CD14-positive monocyte (primary cell): Measurements from ENCODE around the gene ASTN2. TPM values are rescaled to one million over a fixed set of nuclear protein-coding genes. Genes with fewer than 3 reads are reported as not detected.

Source experiments
- DNase-seq, 3 donors: peaks; one replicate each; pipeline ENCODE4 v3.0.0-alpha.2; 2011 to 2022
- H2AFZ ChIP-seq: 2 replicates; pipeline ENCODE4 v1.6.0; 2012; ENCODE audit warnings: mild to moderate bottlenecking, low read depth, low read length, inconsistent platforms; ENCODE audit not compliant: insufficient read depth, poor library complexity, severe bottlenecking
- H3K27ac ChIP-seq, 2 donors: 1 replicate in 1 of 2; 2 replicates in 1 of 2; pipeline ENCODE4 v1.5.1; 2012 to 2013; ENCODE audit warnings: low read length in 2 of 2, control low read depth in 1 of 2, inconsistent platforms in 1 of 2, low read depth in 1 of 2, mild to moderate bottlenecking in 1 of 2
- H3K27me3 ChIP-seq, 2 donors: one replicate each; pipeline versions ENCODE4 v1.6.0 to v1.6.1; 2011 to 2013; ENCODE audit warnings: low read length in 2 of 2; ENCODE audit not compliant: control insufficient read depth in 2 of 2, insufficient read depth in 2 of 2
- H3K36me3 ChIP-seq, 2 donors: replicated peaks in 1 of 2; 1 replicate in 1 of 2; 2 replicates in 1 of 2; pipeline versions ENCODE4 v1.5.1 to v1.6.1; 2012 to 2013; ENCODE audit warnings: low read length in 2 of 2, control low read depth in 1 of 2, inconsistent platforms in 1 of 2, mild to moderate bottlenecking in 1 of 2; ENCODE audit not compliant: insufficient read depth in 2 of 2, control insufficient read depth in 1 of 2
- H3K4me1 ChIP-seq, 2 donors: 1 replicate in 1 of 2; 2 replicates in 1 of 2; pipeline versions ENCODE4 v1.5.1 to v1.6.1; 2012 to 2013; ENCODE audit warnings: low read length in 2 of 2, control low read depth in 1 of 2, inconsistent platforms in 1 of 2, mild to moderate bottlenecking in 1 of 2, moderate library complexity in 1 of 2; ENCODE audit not compliant: insufficient read depth in 2 of 2, control insufficient read depth in 1 of 2
- H3K4me2 ChIP-seq: replicated peaks from 2 replicates; pipeline ENCODE3; 2012; ENCODE audit warnings: low read length, moderate library complexity, mild to moderate bottlenecking; ENCODE audit not compliant: poor library complexity, severe bottlenecking; ENCODE audit errors: extremely low read depth
- H3K4me3 ChIP-seq, 3 experiments: fragments of 200-600 bp in 1 of 3; sonication (generic) in 1 of 3; replicated peaks in 1 of 3; 1 replicate in 2 of 3; 2 replicates in 1 of 3; pipeline ENCODE4 v1.5.1; 2011 to 2013; ENCODE audit warnings: low read length in 3 of 3, mild to moderate bottlenecking in 3 of 3, control low read depth in 2 of 3, low read depth in 2 of 3, inconsistent platforms in 1 of 3, moderate library complexity in 1 of 3
- H3K79me2 ChIP-seq: 2 replicates; pipeline ENCODE4 v1.6.0; 2012; ENCODE audit warnings: mild to moderate bottlenecking, control low read depth, inconsistent platforms, low read length, moderate library complexity; ENCODE audit not compliant: insufficient read depth
- H3K9ac ChIP-seq: 2 replicates; pipeline ENCODE4 v1.6.0; 2017; ENCODE audit warnings: low read length, mild to moderate bottlenecking; ENCODE audit not compliant: insufficient read depth, poor library complexity, severe bottlenecking
- H3K9me3 ChIP-seq, 2 donors: replicated peaks in 1 of 2; 1 replicate in 1 of 2; 2 replicates in 1 of 2; pipeline versions ENCODE4 v1.5.1 to v1.6.1; 2012 to 2013; ENCODE audit warnings: low read length in 2 of 2, control low read depth in 1 of 2; ENCODE audit not compliant: control insufficient read depth in 1 of 2, insufficient read depth in 1 of 2
- H4K20me1 ChIP-seq: 2 replicates; pipeline ENCODE4 v1.6.0; 2012; ENCODE audit warnings: mild to moderate bottlenecking, low read length, control low read depth, moderate library complexity; ENCODE audit not compliant: insufficient read depth
- H3K27ac Mint-ChIP-seq, 7 donors: one replicate each; pipeline ENCODE4 v1.8.0; 2020; ENCODE audit warnings: mild to moderate bottlenecking in 7 of 7, mixed read lengths in 7 of 7, moderate library complexity in 6 of 7, inconsistent platforms in 2 of 7
- H3K27me3 Mint-ChIP-seq, 3 donors: one replicate each; pipeline ENCODE4 v1.8.0; 2021 to 2022; ENCODE audit warnings: low read depth in 3 of 3, mild to moderate bottlenecking in 3 of 3, mixed read lengths in 3 of 3, moderate library complexity in 3 of 3, inconsistent platforms in 1 of 3
- H3K36me3 Mint-ChIP-seq, 2 donors: one replicate each; pipeline ENCODE4 v1.8.0; 2020; ENCODE audit warnings: mixed read lengths in 2 of 2, inconsistent platforms in 1 of 2, mild to moderate bottlenecking in 1 of 2
- H3K4me1 Mint-ChIP-seq: one replicate; pipeline ENCODE4 v1.8.0; 2020; ENCODE audit warnings: mild to moderate bottlenecking, mixed read lengths
- H3K4me3 Mint-ChIP-seq, 2 donors: one replicate each; pipeline ENCODE4 v1.8.0; 2020; ENCODE audit warnings: mild to moderate bottlenecking in 2 of 2, mixed read lengths in 2 of 2, moderate library complexity in 1 of 2
- H3K9me3 Mint-ChIP-seq, 7 donors: one replicate each; pipeline ENCODE4 v1.8.0; 2020 to 2022; ENCODE audit warnings: mixed read lengths in 7 of 7, mild to moderate bottlenecking in 6 of 7, moderate library complexity in 6 of 7, inconsistent platforms in 2 of 7
- WGBS: methylation state at CpG from one replicate; pipeline ENCODE4 v1.1.5; 2013; ENCODE audit warnings: missing lambda C conversion rate; ENCODE audit not compliant: insufficient coverage; 5-methylcytosine and 5-hydroxymethylcytosine counted together
- intact Hi-C, 2 donors: fragments of 100-400 bp; cut with micrococcal nuclease; formaldehyde crosslinking; loops; one replicate each; pipeline versions ENCODE4 v1.15.0 to v1.15.1; 2023
- polyA plus RNA-seq, 3 donors: library from polyadenylated mRNA; depleted of rRNA in 1 of 3; unstranded in 2 of 3; stranded (reverse) in 1 of 3; fragments of 300-500 nt in 2 of 3; fragments of >200 nt in 1 of 3; fragmentation: Illumina TruSeq in 2 of 3; gene quantifications; 1 replicate in 2 of 3; 2 replicates in 1 of 3; pipeline ENCODE4 v1.2.3, GENCODE V29; 2012 to 2021
- TF ChIP-seq, protein P1 (sequence below): fragments of 200-600 bp; IDR thresholded peaks from one replicate; pipeline ENCODE4 v1.8.0; 2022; ENCODE audit warnings: antibody characterized with exemption, mild to moderate bottlenecking

Gene ASTN2
- polyA plus RNA-seq, 3 donors, result not detected

DNA sequence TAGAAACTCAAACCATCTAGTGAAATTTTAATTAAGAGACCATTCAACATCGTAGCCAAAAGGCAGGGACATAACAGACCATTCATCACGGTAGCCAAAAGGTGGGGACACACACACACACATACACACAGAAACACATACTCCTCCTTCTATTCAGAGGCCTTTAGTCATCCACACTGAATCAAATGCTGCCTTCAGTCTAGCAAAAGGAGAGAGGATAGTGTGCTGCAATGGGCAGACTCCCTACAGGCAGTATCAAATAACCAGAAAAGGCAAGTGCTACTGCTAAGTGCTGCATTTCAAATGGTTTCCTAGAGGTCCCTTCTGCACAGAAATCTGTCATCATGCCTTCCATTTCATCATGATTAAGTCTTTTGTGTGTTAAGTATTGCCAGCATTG is 423.8 kb downstream of the ASTN2 start:
- Histone ChIP-seq H3K9me3 (no peaks in the 10 kb centered on the region), H3K27ac (no peak overlapping the region), H3K27me3 (no peaks in the 10 kb centered on the region), H3K9ac (no peak overlapping the region), H3K4me1 (peaks cover 8 to 40% of the 10 kb centered on the region in 2 donors), H2AFZ (no peak overlapping the region), H4K20me1 (no peaks in the 10 kb centered on the region), H3K4me2 (no peak overlapping the region), H3K36me3 (no peaks in the 10 kb centered on the region), H3K79me2 (no peaks in the 10 kb centered on the region), H3K4me3 (no peak overlapping the region)
- peaks cover 52% of the 10 kb centered on the region for H3K4me1 Mint-ChIP-seq
- peaks cover 0 to 5% (median 1%) of the 10 kb centered on the region in 7 donors for H3K9me3 Mint-ChIP-seq
- DNase-seq, result no peak
- peak overlapping the region in 4 of 7 donors; percentile 16 to 87 (median 58) for H3K27ac Mint-ChIP-seq
- H3K27me3 Mint-ChIP-seq, result peaks cover 0 to 2% (median 0%) of the 10 kb centered on the region in 3 donors
- TF ChIP-seq, protein P1, sequence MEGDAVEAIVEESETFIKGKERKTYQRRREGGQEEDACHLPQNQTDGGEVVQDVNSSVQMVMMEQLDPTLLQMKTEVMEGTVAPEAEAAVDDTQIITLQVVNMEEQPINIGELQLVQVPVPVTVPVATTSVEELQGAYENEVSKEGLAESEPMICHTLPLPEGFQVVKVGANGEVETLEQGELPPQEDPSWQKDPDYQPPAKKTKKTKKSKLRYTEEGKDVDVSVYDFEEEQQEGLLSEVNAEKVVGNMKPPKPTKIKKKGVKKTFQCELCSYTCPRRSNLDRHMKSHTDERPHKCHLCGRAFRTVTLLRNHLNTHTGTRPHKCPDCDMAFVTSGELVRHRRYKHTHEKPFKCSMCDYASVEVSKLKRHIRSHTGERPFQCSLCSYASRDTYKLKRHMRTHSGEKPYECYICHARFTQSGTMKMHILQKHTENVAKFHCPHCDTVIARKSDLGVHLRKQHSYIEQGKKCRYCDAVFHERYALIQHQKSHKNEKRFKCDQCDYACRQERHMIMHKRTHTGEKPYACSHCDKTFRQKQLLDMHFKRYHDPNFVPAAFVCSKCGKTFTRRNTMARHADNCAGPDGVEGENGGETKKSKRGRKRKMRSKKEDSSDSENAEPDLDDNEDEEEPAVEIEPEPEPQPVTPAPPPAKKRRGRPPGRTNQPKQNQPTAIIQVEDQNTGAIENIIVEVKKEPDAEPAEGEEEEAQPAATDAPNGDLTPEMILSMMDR, result no peak
- H3K4me3 Mint-ChIP-seq, result no peak overlapping the region
- intact Hi-C loops, result no loop called here
- no peaks in the 10 kb centered on the region for H3K36me3 Mint-ChIP-seq
- WGBS, result no CpG with 5 or more reads among the region's 2 CpGs

DNA sequence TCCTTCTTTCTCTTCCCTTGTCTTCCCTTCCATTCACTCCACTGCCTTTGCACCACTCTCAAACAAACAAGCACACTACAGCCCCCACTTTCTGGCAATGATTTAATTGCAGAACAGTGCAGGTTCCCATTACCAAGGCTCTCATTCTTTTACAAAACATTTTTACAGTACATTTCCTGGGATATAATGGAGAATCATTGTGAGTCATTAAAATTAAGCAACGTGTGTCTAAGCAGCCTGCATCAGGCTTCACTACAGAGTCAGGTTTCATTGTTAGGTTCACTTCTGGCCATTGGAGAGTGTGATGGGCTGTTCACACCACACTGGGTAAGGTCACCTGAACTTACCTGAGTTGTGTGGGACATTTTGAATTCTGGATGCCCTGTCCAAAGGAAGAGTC is 424.3 kb downstream of the ASTN2 start:
- Mint-ChIP-seq H3K27me3 (peaks cover 0 to 2% (median 0%) of the 10 kb centered on the region in 3 donors), H3K9me3 (peaks cover 0 to 5% (median 0%) of the 10 kb centered on the region in 7 donors), H3K36me3 (no peaks in the 10 kb centered on the region), H3K4me1 (peaks cover 57% of the 10 kb centered on the region), H3K27ac (peak overlapping the region in 5 of 7 donors; percentile 16 to 87 (median 48)), H3K4me3 (no peak overlapping the region)
- no CpG with 5 or more reads among the region's 1 CpG for WGBS
- no peak overlapping the region for H3K9ac ChIP-seq
- TF ChIP-seq, protein P1, result no peak
- DNase-seq, result peak in 2 of 3 donors; percentile 44 to 49
- no peaks in the 10 kb centered on the region for H3K9me3 ChIP-seq
- no peak overlapping the region for H2AFZ ChIP-seq
- intact Hi-C loops, result no loop called here
- H4K20me1 ChIP-seq, result no peaks in the 10 kb centered on the region
- H3K27me3 ChIP-seq, result no peaks in the 10 kb centered on the region
- no peak overlapping the region for H3K4me2 ChIP-seq
- H3K4me1 ChIP-seq, result peaks cover 11 to 45% of the 10 kb centered on the region in 2 donors
- no peaks in the 10 kb centered on the region for H3K79me2 ChIP-seq
- H3K4me3 ChIP-seq, result no peak overlapping the region
- H3K27ac ChIP-seq, result no peak overlapping the region
- no peaks in the 10 kb centered on the region for H3K36me3 ChIP-seq
